ENCODE results near the gene MACROD2.

DNA sequence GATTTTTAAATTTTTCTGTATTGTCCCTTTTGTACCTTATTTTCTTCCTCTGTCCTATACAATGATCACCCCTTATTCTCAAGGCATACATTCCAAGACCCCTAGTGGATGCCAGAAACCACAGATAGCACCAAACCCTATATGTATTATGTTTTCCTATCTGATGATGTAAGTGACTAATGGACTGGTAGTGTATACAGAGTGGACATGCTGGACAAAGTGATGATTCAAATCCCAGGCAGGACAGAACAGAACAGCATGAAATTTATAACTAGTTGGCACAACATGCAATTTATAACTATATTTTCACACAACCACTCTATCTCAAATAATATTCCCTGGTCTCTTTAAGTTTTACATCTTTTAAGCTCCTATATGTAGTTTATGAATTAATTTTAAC lies 547.7 kb downstream of the MACROD2 start:
- TF ChIP-seq, protein P1, sequence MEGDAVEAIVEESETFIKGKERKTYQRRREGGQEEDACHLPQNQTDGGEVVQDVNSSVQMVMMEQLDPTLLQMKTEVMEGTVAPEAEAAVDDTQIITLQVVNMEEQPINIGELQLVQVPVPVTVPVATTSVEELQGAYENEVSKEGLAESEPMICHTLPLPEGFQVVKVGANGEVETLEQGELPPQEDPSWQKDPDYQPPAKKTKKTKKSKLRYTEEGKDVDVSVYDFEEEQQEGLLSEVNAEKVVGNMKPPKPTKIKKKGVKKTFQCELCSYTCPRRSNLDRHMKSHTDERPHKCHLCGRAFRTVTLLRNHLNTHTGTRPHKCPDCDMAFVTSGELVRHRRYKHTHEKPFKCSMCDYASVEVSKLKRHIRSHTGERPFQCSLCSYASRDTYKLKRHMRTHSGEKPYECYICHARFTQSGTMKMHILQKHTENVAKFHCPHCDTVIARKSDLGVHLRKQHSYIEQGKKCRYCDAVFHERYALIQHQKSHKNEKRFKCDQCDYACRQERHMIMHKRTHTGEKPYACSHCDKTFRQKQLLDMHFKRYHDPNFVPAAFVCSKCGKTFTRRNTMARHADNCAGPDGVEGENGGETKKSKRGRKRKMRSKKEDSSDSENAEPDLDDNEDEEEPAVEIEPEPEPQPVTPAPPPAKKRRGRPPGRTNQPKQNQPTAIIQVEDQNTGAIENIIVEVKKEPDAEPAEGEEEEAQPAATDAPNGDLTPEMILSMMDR (IDR thresholded peaks at IDR 0.05) = no peak
- TF ChIP-seq POLR2A (IDR thresholded peaks at IDR 0.05) = no peak

Data from uterus (tissue), 2 donors.